ENCODE data around the gene ADAMTS4. TPM values are rescaled to one million over a fixed set of nuclear protein-coding genes. Genes with fewer than 3 reads are reported as not detected.

The ADAMTS4 gene
- total and polyA plus RNA-seq, 9 of the 15 experiments (the other 6 are each of a cell fraction or from before 2014, with no cell fraction given) = 0.07 to 3.7 (median 0.41) TPM

DNA sequence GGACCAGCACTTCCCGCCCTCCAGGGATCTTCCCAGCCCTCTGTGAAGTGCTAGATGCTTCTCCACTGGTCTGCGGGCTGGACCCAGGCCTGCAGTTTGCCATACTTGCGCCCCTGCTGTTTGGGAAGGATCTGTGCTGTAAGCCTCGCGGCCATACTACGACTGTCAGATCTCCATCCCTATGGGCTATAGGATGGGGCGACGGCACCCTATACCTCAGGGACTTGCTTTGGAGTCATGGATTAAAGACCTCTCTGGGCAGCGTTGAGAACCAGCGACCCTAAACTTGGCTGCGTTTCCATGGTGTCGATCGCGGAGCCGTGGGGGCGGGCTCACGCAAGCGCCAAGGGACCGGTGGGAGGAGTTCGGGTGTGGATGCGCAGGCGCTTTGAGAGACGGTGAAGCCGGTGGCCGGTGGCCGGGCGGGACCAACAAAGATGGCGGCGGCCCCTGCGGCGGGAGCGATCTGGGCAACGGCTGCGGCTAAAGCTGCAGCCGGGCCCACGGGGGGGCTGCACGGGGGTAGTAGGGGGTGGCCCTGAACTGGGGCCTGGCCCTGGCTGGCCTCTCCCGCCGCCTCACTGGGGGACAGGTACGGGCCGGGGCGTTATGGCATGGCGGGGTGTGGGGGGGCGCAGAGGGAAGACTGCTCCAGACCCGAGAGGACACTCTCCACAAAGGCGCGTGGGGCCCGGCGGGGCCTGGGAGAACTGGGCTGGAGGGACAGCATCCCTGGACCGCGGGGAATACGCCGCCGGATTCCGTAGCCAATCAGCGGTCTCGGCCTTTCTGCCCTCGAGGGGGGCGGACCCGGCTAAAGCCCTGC lies 39.6 kb downstream of the ADAMTS4 start, which contains the start of gene USP21 (continued):
- TF ChIP-seq, protein P1, sequence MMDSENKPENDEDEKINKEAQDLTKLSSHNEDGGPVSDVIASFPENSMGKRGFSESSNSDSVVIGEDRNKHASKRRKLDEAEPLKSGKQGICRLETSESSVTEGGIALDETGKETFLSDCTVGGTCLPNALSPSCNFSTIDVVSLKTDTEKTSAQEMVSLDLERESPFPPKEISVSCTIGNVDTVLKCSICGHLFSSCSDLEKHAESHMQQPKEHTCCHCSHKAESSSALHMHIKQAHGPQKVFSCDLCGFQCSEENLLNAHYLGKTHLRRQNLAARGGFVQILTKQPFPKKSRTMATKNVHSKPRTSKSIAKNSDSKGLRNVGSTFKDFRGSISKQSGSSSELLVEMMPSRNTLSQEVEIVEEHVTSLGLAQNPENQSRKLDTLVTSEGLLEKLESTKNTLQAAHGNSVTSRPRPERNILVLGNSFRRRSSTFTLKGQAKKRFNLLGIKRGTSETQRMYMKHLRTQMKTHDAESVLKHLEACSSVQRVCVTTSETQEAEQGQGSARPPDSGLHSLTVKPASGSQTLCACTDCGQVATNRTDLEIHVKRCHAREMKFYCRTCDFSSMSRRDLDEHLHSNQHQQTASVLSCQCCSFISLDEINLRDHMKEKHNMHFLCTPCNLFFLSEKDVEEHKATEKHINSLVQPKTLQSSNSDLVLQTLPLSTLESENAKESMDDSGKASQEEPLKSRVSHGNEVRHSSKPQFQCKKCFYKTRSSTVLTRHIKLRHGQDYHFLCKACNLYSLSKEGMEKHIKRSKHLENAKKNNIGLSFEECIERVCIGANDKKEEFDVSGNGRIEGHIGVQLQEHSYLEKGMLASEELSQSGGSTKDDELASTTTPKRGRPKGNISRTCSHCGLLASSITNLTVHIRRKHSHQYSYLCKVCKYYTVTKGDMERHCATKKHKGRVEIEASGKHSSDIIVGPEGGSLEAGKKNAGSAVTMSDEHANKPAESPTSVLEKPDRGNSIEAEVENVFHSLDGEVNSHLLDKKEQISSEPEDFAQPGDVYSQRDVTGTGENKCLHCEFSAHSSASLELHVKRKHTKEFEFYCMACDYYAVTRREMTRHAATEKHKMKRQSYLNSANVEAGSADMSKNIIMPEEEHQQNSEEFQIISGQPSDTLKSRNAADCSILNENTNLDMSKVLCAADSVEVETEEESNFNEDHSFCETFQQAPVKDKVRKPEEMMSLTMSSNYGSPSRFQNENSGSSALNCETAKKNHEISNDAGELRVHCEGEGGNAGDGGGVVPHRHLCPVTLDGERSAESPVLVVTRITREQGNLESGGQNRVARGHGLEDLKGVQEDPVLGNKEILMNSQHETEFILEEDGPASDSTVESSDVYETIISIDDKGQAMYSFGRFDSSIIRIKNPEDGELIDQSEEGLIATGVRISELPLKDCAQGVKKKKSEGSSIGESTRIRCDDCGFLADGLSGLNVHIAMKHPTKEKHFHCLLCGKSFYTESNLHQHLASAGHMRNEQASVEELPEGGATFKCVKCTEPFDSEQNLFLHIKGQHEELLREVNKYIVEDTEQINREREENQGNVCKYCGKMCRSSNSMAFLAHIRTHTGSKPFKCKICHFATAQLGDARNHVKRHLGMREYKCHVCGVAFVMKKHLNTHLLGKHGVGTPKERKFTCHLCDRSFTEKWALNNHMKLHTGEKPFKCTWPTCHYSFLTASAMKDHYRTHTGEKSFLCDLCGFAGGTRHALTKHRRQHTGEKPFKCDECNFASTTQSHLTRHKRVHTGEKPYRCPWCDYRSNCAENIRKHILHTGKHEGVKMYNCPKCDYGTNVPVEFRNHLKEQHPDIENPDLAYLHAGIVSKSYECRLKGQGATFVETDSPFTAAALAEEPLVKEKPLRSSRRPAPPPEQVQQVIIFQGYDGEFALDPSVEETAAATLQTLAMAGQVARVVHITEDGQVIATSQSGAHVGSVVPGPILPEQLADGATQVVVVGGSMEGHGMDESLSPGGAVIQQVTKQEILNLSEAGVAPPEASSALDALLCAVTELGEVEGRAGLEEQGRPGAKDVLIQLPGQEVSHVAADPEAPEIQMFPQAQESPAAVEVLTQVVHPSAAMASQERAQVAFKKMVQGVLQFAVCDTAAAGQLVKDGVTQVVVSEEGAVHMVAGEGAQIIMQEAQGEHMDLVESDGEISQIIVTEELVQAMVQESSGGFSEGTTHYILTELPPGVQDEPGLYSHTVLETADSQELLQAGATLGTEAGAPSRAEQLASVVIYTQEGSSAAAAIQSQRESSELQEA (IDR thresholded peaks at IDR 0.05; ENCODE audit: low read depth) = peak; percentile 45; the same call in 1 of the 2 replicates
- TF ChIP-seq CEBPG (CRISPR knock-in tag; IDR thresholded peaks at IDR 0.05) (no peak), CEBPG (tag; conservative IDR thresholded peaks at IDR 0.05 in 1 of 2, IDR thresholded peaks at IDR 0.05 in 1 of 2) (no peak), ZC3H8 (IDR thresholded peaks at IDR 0.05) (no peak), ETV6 (IDR thresholded peaks at IDR 0.05; ENCODE audit: borderline replicate concordance in 1 of 2, low read depth in 2 of 2, low read length in 1 of 2) (no peak), ETV6 (CRISPR knock-in tag; IDR thresholded peaks at IDR 0.05; ENCODE audit: borderline replicate concordance) (no peak), NFXL1 (CRISPR knock-in tag; IDR thresholded peaks at IDR 0.05) (no peak), ZNF232 (CRISPR knock-in tag; IDR thresholded peaks at IDR 0.05) (no peak), NFIC (IDR thresholded peaks at IDR 0.05) (no peak), ZNF175 (CRISPR knock-in tag; IDR thresholded peaks at IDR 0.05; ENCODE audit: low read depth) (no peak), FOXJ2 (tag; IDR thresholded peaks at IDR 0.05) (no peak)
- TF ChIP-seq, protein P2, sequence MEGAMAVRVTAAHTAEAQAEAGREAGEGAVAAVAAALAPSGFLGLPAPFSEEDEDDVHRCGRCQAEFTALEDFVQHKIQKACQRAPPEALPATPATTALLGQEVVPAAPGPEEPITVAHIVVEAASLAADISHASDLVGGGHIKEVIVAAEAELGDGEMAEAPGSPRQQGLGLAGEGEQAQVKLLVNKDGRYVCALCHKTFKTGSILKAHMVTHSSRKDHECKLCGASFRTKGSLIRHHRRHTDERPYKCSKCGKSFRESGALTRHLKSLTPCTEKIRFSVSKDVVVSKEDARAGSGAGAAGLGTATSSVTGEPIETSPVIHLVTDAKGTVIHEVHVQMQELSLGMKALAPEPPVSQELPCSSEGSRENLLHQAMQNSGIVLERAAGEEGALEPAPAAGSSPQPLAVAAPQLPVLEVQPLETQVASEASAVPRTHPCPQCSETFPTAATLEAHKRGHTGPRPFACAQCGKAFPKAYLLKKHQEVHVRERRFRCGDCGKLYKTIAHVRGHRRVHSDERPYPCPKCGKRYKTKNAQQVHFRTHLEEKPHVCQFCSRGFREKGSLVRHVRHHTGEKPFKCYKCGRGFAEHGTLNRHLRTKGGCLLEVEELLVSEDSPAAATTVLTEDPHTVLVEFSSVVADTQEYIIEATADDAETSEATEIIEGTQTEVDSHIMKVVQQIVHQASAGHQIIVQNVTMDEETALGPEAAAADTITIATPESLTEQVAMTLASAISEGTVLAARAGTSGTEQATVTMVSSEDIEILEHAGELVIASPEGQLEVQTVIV (CRISPR knock-in tag; IDR thresholded peaks at IDR 0.05; ENCODE audit: borderline replicate concordance) = no peak
- TF ChIP-seq, protein P3, sequence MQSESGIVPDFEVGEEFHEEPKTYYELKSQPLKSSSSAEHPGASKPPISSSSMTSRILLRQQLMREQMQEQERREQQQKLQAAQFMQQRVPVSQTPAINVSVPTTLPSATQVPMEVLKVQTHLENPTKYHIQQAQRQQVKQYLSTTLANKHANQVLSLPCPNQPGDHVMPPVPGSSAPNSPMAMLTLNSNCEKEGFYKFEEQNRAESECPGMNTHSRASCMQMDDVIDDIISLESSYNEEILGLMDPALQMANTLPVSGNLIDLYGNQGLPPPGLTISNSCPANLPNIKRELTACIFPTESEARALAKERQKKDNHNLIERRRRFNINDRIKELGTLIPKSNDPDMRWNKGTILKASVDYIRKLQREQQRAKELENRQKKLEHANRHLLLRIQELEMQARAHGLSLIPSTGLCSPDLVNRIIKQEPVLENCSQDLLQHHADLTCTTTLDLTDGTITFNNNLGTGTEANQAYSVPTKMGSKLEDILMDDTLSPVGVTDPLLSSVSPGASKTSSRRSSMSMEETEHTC (IDR thresholded peaks at IDR 0.05) = no peak
- TF ChIP-seq, protein P4, sequence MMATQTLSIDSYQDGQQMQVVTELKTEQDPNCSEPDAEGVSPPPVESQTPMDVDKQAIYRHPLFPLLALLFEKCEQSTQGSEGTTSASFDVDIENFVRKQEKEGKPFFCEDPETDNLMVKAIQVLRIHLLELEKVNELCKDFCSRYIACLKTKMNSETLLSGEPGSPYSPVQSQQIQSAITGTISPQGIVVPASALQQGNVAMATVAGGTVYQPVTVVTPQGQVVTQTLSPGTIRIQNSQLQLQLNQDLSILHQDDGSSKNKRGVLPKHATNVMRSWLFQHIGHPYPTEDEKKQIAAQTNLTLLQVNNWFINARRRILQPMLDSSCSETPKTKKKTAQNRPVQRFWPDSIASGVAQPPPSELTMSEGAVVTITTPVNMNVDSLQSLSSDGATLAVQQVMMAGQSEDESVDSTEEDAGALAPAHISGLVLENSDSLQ (IDR thresholded peaks at IDR 0.05) = no peak
